CD14-positive monocyte (primary cell): ENCODE measurements around the gene ITGA7. TPM values are rescaled to one million over a fixed set of nuclear protein-coding genes. Genes with fewer than 3 reads are reported as not detected.
A peak's percentile ranks its signal among the peaks of the same experiment; 100 is the strongest.

ENCODE experiments used
- DNase-seq, 3 donors: peaks; one replicate each; pipeline ENCODE4 v3.0.0-alpha.2; 2011 to 2022
- H2AFZ ChIP-seq: 2 replicates; pipeline ENCODE4 v1.6.0; 2012; ENCODE audit warnings: mild to moderate bottlenecking, low read depth, low read length, inconsistent platforms; ENCODE audit not compliant: insufficient read depth, poor library complexity, severe bottlenecking
- H3K27ac ChIP-seq, 2 donors: 1 replicate in 1 of 2; 2 replicates in 1 of 2; pipeline ENCODE4 v1.5.1; 2012 to 2013; ENCODE audit warnings: low read length in 2 of 2, control low read depth in 1 of 2, inconsistent platforms in 1 of 2, low read depth in 1 of 2, mild to moderate bottlenecking in 1 of 2
- H3K27me3 ChIP-seq, 2 donors: one replicate each; pipeline versions ENCODE4 v1.6.0 to v1.6.1; 2011 to 2013; ENCODE audit warnings: low read length in 2 of 2; ENCODE audit not compliant: control insufficient read depth in 2 of 2, insufficient read depth in 2 of 2
- H3K36me3 ChIP-seq, 2 donors: replicated peaks in 1 of 2; 1 replicate in 1 of 2; 2 replicates in 1 of 2; pipeline versions ENCODE4 v1.5.1 to v1.6.1; 2012 to 2013; ENCODE audit warnings: low read length in 2 of 2, control low read depth in 1 of 2, inconsistent platforms in 1 of 2, mild to moderate bottlenecking in 1 of 2; ENCODE audit not compliant: insufficient read depth in 2 of 2, control insufficient read depth in 1 of 2
- H3K4me1 ChIP-seq, 2 donors: 1 replicate in 1 of 2; 2 replicates in 1 of 2; pipeline versions ENCODE4 v1.5.1 to v1.6.1; 2012 to 2013; ENCODE audit warnings: low read length in 2 of 2, control low read depth in 1 of 2, inconsistent platforms in 1 of 2, mild to moderate bottlenecking in 1 of 2, moderate library complexity in 1 of 2; ENCODE audit not compliant: insufficient read depth in 2 of 2, control insufficient read depth in 1 of 2
- H3K4me2 ChIP-seq: replicated peaks from 2 replicates; pipeline ENCODE3; 2012; ENCODE audit warnings: low read length, moderate library complexity, mild to moderate bottlenecking; ENCODE audit not compliant: poor library complexity, severe bottlenecking; ENCODE audit errors: extremely low read depth
- H3K4me3 ChIP-seq, 3 experiments: fragments of 200-600 bp in 1 of 3; sonication (generic) in 1 of 3; replicated peaks in 1 of 3; 1 replicate in 2 of 3; 2 replicates in 1 of 3; pipeline ENCODE4 v1.5.1; 2011 to 2013; ENCODE audit warnings: low read length in 3 of 3, mild to moderate bottlenecking in 3 of 3, control low read depth in 2 of 3, low read depth in 2 of 3, inconsistent platforms in 1 of 3, moderate library complexity in 1 of 3
- H3K79me2 ChIP-seq: 2 replicates; pipeline ENCODE4 v1.6.0; 2012; ENCODE audit warnings: mild to moderate bottlenecking, control low read depth, inconsistent platforms, low read length, moderate library complexity; ENCODE audit not compliant: insufficient read depth
- H3K9ac ChIP-seq: 2 replicates; pipeline ENCODE4 v1.6.0; 2017; ENCODE audit warnings: low read length, mild to moderate bottlenecking; ENCODE audit not compliant: insufficient read depth, poor library complexity, severe bottlenecking
- H3K9me3 ChIP-seq, 2 donors: replicated peaks in 1 of 2; 1 replicate in 1 of 2; 2 replicates in 1 of 2; pipeline versions ENCODE4 v1.5.1 to v1.6.1; 2012 to 2013; ENCODE audit warnings: low read length in 2 of 2, control low read depth in 1 of 2; ENCODE audit not compliant: control insufficient read depth in 1 of 2, insufficient read depth in 1 of 2
- H4K20me1 ChIP-seq: 2 replicates; pipeline ENCODE4 v1.6.0; 2012; ENCODE audit warnings: mild to moderate bottlenecking, low read length, control low read depth, moderate library complexity; ENCODE audit not compliant: insufficient read depth
- H3K27ac Mint-ChIP-seq, 7 donors: one replicate each; pipeline ENCODE4 v1.8.0; 2020; ENCODE audit warnings: mild to moderate bottlenecking in 7 of 7, mixed read lengths in 7 of 7, moderate library complexity in 6 of 7, inconsistent platforms in 2 of 7
- H3K27me3 Mint-ChIP-seq, 3 donors: one replicate each; pipeline ENCODE4 v1.8.0; 2021 to 2022; ENCODE audit warnings: low read depth in 3 of 3, mild to moderate bottlenecking in 3 of 3, mixed read lengths in 3 of 3, moderate library complexity in 3 of 3, inconsistent platforms in 1 of 3
- H3K36me3 Mint-ChIP-seq, 2 donors: one replicate each; pipeline ENCODE4 v1.8.0; 2020; ENCODE audit warnings: mixed read lengths in 2 of 2, inconsistent platforms in 1 of 2, mild to moderate bottlenecking in 1 of 2
- H3K4me1 Mint-ChIP-seq: one replicate; pipeline ENCODE4 v1.8.0; 2020; ENCODE audit warnings: mild to moderate bottlenecking, mixed read lengths
- H3K4me3 Mint-ChIP-seq, 2 donors: one replicate each; pipeline ENCODE4 v1.8.0; 2020; ENCODE audit warnings: mild to moderate bottlenecking in 2 of 2, mixed read lengths in 2 of 2, moderate library complexity in 1 of 2
- H3K9me3 Mint-ChIP-seq, 7 donors: one replicate each; pipeline ENCODE4 v1.8.0; 2020 to 2022; ENCODE audit warnings: mixed read lengths in 7 of 7, mild to moderate bottlenecking in 6 of 7, moderate library complexity in 6 of 7, inconsistent platforms in 2 of 7
- CTCF ChIP-seq: fragments of 200-600 bp; IDR thresholded peaks from one replicate; pipeline ENCODE4 v1.8.0; 2022; ENCODE audit warnings: antibody characterized with exemption, mild to moderate bottlenecking
- WGBS: methylation state at CpG from one replicate; pipeline ENCODE4 v1.1.5; 2013; ENCODE audit warnings: missing lambda C conversion rate; ENCODE audit not compliant: insufficient coverage; 5-methylcytosine and 5-hydroxymethylcytosine counted together
- intact Hi-C, 2 donors: fragments of 100-400 bp; cut with micrococcal nuclease; formaldehyde crosslinking; loops; one replicate each; pipeline versions ENCODE4 v1.15.0 to v1.15.1; 2023
- polyA plus RNA-seq, 3 donors: library from polyadenylated mRNA; depleted of rRNA in 1 of 3; unstranded in 2 of 3; stranded (reverse) in 1 of 3; fragments of 300-500 nt in 2 of 3; fragments of >200 nt in 1 of 3; fragmentation: Illumina TruSeq in 2 of 3; gene quantifications; 1 replicate in 2 of 3; 2 replicates in 1 of 3; pipeline ENCODE4 v1.2.3, GENCODE V29; 2012 to 2021

The ITGA7 gene
- polyA plus RNA-seq, 3 donors, result 0.23 to 3.3 (median 0.55) TPM

- H3K79me2 ChIP-seq, result peaks cover 42% of the 10 kb centered on the region
- H3K9ac ChIP-seq, result no peak overlapping the region
- no peaks in the 10 kb centered on the region for H3K9me3 ChIP-seq
- Mint-ChIP-seq H3K36me3 (peaks cover 61 to 80% of the 10 kb centered on the region in 2 donors), H3K4me1 (peaks cover 62% of the 10 kb centered on the region), H3K4me3 (no peak overlapping the region), H3K27me3 (no peaks in the 10 kb centered on the region), H3K27ac (peak overlapping the region in 2 of 7 donors; percentile 37 to 53), H3K9me3 (peaks cover 0 to 4% (median 0%) of the 10 kb centered on the region in 7 donors)
- peaks cover 38 to 86% of the 10 kb centered on the region in 2 donors for H3K36me3 ChIP-seq
- 100% methylated on average over 4 of the region's 8 CpGs for WGBS
- no peak overlapping the region for H3K4me2 ChIP-seq
- no peak for DNase-seq
- intact Hi-C loops, result loop anchor here in 1 of 2 donors (5.0 kb wide), 1 partner anchor 66 kb away; no protein-coding TSS in a partner anchor
- H3K4me1 ChIP-seq, result peaks cover 21 to 52% of the 10 kb centered on the region in 2 donors
- peaks cover 73% of the 10 kb centered on the region for H4K20me1 ChIP-seq
- TF ChIP-seq CTCF, result no peak
- H3K27me3 ChIP-seq, result no peaks in the 10 kb centered on the region
- H2AFZ ChIP-seq, result no peak overlapping the region
- H3K4me3 ChIP-seq, result no peak overlapping the region
- no peak overlapping the region for H3K27ac ChIP-seq
These were observed 15.2 kb upstream of the ITGA7 start for GRCh38 chr12:55722948-55723347.

GRCh38 chr12:55721601-55722213 is 14.0 kb upstream of the ITGA7 start:
- Mint-ChIP-seq H3K27me3 (no peaks in the 10 kb centered on the region), H3K36me3 (peaks cover 54 to 75% of the 10 kb centered on the region in 2 donors), H3K9me3 (peaks cover 0 to 4% (median 0%) of the 10 kb centered on the region in 7 donors), H3K27ac (peak overlapping the region in 3 of 7 donors; percentile 26 to 69 (median 60)), H3K4me3 (no peak overlapping the region), H3K4me1 (peaks cover 64% of the 10 kb centered on the region)
- H3K4me3 ChIP-seq, result no peak overlapping the region
- 93% methylated on average over 7 of the region's 14 CpGs for WGBS
- H3K4me2 ChIP-seq, result no peak overlapping the region
- no peak for TF ChIP-seq CTCF
- H3K36me3 ChIP-seq, result peaks cover 37 to 82% of the 10 kb centered on the region in 2 donors
- no peaks in the 10 kb centered on the region for H3K27me3 ChIP-seq
- H3K27ac ChIP-seq, result no peak overlapping the region
- H3K4me1 ChIP-seq, result peaks cover 21 to 52% of the 10 kb centered on the region in 2 donors
- intact Hi-C loops, result loop anchor here in 1 of 2 donors (5.0 kb wide), 1 partner anchor 64 kb away; no protein-coding TSS in a partner anchor
- H4K20me1 ChIP-seq, result peaks cover 73% of the 10 kb centered on the region
- no peaks in the 10 kb centered on the region for H3K9me3 ChIP-seq
- H3K9ac ChIP-seq, result no peak overlapping the region
- no peak overlapping the region for H2AFZ ChIP-seq
- DNase-seq, result no peak
- peaks cover 41% of the 10 kb centered on the region for H3K79me2 ChIP-seq
